Left lung (tissue), 10 donors: ENCODE data around the gene PSORS1C1. TPM values are rescaled to one million over a fixed set of nuclear protein-coding genes. Genes with fewer than 3 reads are reported as not detected.
A peak's percentile ranks its signal among the peaks of the same experiment; 100 is the strongest.

Experiments used
- ATAC-seq: fragments of 200-7000 bp; cut with Tn5 transposase; one replicate; pipeline ENCODE4 v1.9.1; 2020; ENCODE audit warnings: moderate library complexity
- DNase-seq, 4 donors: peaks; one replicate each; pipeline ENCODE4 v3.0.0-alpha.2; 2013 to 2020
- H3K27ac ChIP-seq, 2 donors: fragments of 200-600 bp; sonication (generic) in 1 of 2; one replicate each; pipeline versions ENCODE4 v1.5.0 to v1.8.0; 2020 to 2021
- H3K27me3 ChIP-seq, 2 donors: fragments of 200-600 bp; sonication (generic) in 1 of 2; one replicate each; pipeline versions ENCODE4 v1.5.0 to v1.8.0; 2020 to 2021
- H3K36me3 ChIP-seq, 2 donors: fragments of 200-600 bp; sonication (generic) in 1 of 2; one replicate each; pipeline versions ENCODE4 v1.5.0 to v1.8.0; 2020 to 2021
- H3K4me1 ChIP-seq, 2 donors: fragments of 200-600 bp; one replicate each; pipeline ENCODE4 v1.8.0; 2021
- H3K4me3 ChIP-seq, 2 donors: fragments of 200-600 bp; sonication (generic) in 1 of 2; one replicate each; pipeline versions ENCODE4 v1.5.0 to v1.8.0; 2020 to 2021; ENCODE audit warnings: mild to moderate bottlenecking in 1 of 2
- H3K9me3 ChIP-seq, 2 donors: fragments of 200-600 bp; sonication (generic) in 1 of 2; one replicate each; pipeline versions ENCODE4 v1.5.0 to v1.8.0; 2020 to 2021
- CTCF ChIP-seq, 2 donors: fragments of 200-600 bp; sonication (generic) in 1 of 2; IDR thresholded peaks; one replicate each; pipeline versions ENCODE4 v1.5.0 to v1.8.0; 2021; ENCODE audit warnings: antibody characterized with exemption in 2 of 2
- intact Hi-C, 2 donors: fragments of 100-400 bp; cut with DNase I; formaldehyde crosslinking; loops; one replicate each; pipeline versions ENCODE4 v1.11.2 to v1.14.2; 2022
- polyA plus RNA-seq, 6 donors: library from polyadenylated mRNA; unstranded; fragments of 120-200 nt; gene quantifications; one replicate each; pipeline ENCODE4 v1.2.1, GENCODE V29; 2013; ENCODE audit not compliant: insufficient read length in 6 of 6
- total RNA-seq, 2 donors: library from RNA; stranded (reverse); fragmentation: NEBNext Ultra II Directional; extraction: Animal tissue kit (Norgen Biotek cat#: 25700); gene quantifications; one replicate each; pipeline ENCODE4 v1.2.1, GENCODE V29; 2021
- donor health status: DM: no; HTN: yes; CAD: no.
- donor health status: DM: no; HTN: no; CAD: no.

The PSORS1C1 gene
- total and polyA plus RNA-seq, 8 donors, result 0.09 to 11.7 (median 0.58) TPM

GRCh38 chr6:31090973-31091364, 23.6 kb upstream of the PSORS1C1 start:
- intact Hi-C loops, result no loop called here
- DNase-seq (no peak), ATAC-seq (no peak)
- Histone ChIP-seq H3K4me1 (peaks cover 3 to 27% of the 10 kb centered on the region in 2 donors), H3K36me3 (no peaks in the 10 kb centered on the region), H3K27ac (no peak overlapping the region), H3K27me3 (no peaks in the 10 kb centered on the region), H3K4me3 (no peak overlapping the region), H3K9me3 (no peaks in the 10 kb centered on the region)
- TF ChIP-seq CTCF (IDR thresholded peaks at IDR 0.05), result no peak

- TF ChIP-seq CTCF (IDR thresholded peaks at IDR 0.05), result no peak
- H3K4me3 ChIP-seq, result no peak overlapping the region
- ATAC-seq, result no peak
- no peaks in the 10 kb centered on the region for H3K36me3 ChIP-seq
- H3K27ac ChIP-seq, result no peak overlapping the region
- H3K27me3 ChIP-seq, result no peaks in the 10 kb centered on the region
- peaks cover 3 to 25% of the 10 kb centered on the region in 2 donors for H3K4me1 ChIP-seq
- DNase-seq, result no peak
- intact Hi-C loops, result no loop called here
- H3K9me3 ChIP-seq, result no peaks in the 10 kb centered on the region
These were observed 22.9 kb upstream of the PSORS1C1 start for GRCh38 chr6:31091680-31092079.

GRCh38 chr6:31092238-31092637, 22.4 kb upstream of the PSORS1C1 start:
- H3K4me1 ChIP-seq, result peaks cover 1 to 20% of the 10 kb centered on the region in 2 donors
- no peak for ATAC-seq
- intact Hi-C loops, result no loop called here
- H3K4me3 ChIP-seq, result no peak overlapping the region
- no peaks in the 10 kb centered on the region for H3K27me3 ChIP-seq
- H3K36me3 ChIP-seq, result no peaks in the 10 kb centered on the region
- H3K9me3 ChIP-seq, result no peaks in the 10 kb centered on the region
- no peak for TF ChIP-seq CTCF (IDR thresholded peaks at IDR 0.05)
- no peak for DNase-seq
- H3K27ac ChIP-seq, result no peak overlapping the region

GRCh38 chr6:31092769-31093505, 21.7 kb upstream of the PSORS1C1 start:
- Histone ChIP-seq H3K27me3 (no peaks in the 10 kb centered on the region), H3K4me1 (peaks cover 0 to 14% of the 10 kb centered on the region in 2 donors), H3K4me3 (no peak overlapping the region), H3K9me3 (no peaks in the 10 kb centered on the region), H3K36me3 (no peaks in the 10 kb centered on the region), H3K27ac (no peak overlapping the region)
- ATAC-seq (no peak), DNase-seq (no peak)
- no peak for TF ChIP-seq CTCF (IDR thresholded peaks at IDR 0.05)
- intact Hi-C loops, result no loop called here

GRCh38 chr6:31094389-31094881, 20.2 kb upstream of the PSORS1C1 start:
- DNase-seq (no peak), ATAC-seq (peak; percentile 35)
- Histone ChIP-seq H3K4me3 (no peak overlapping the region), H3K27ac (peak overlapping the region in 1 of 2 donors; percentile 43), H3K36me3 (no peaks in the 10 kb centered on the region), H3K4me1 (peaks cover 0 to 14% of the 10 kb centered on the region in 2 donors), H3K27me3 (no peaks in the 10 kb centered on the region), H3K9me3 (no peaks in the 10 kb centered on the region)
- TF ChIP-seq CTCF (IDR thresholded peaks at IDR 0.05), result no peak
- intact Hi-C loops, result no loop called here
